NCI-H69 (cell line): Measurements from ENCODE around the gene ANKMY2.
"Not testable (repeated sequence)": the region's sequence is repeated elsewhere in the genome, so short reads cannot be mapped to it uniquely, and the experiment has no call there.

Experiments
- DNase-seq: peaks from one replicate; lab custom pipeline; 2025; lab: John Stamatoyannopoulos, UW

Gene ANKMY2

DNA sequence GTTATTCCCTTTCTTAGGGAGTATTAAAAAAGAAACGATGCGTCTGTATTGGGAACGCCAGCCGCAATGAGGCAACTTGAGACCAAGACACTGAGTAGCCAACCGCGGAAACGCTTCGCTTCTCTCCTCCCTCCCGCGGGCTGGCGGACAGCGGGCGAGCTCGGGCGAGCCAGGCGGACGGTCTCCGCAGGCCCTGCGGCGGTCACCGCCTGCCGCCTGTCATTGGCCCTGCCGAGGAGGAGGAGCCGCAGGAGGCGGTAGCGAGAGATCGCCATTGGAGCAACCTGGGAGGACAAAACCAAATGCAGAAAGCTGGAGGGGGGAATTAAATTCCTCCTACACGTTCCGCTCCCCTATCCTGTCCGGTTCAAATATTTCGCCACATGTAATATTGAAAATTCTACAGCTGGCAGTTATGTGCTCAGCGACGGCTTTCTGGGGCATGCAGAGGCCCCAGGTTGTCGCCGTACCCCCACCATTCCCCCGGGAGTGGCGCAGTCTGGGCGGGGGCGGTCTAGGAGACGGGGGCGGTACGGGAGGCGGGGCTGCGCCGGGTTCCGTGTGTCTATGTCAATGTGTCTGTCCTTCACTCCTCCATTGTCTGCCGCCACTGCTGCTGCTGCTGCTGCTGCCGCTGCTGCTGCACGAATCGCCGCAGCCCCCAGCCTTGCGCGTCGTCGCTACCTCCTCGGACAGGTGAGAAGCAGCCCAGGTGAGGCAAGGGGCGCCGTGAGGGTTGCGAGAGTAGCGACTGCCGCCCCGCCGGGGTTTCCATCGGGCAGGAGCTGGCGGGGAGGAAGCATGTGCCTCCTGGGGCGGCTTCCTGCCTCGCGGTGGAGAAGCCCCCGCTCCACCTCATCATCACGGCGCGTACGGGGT, at the start of gene ANKMY2, which contains the start of gene BZW2:
ANKMY2 (minus strand) TSS at position 162 of the 879 bp plus-strand sequence. CDS start 181 bp downstream, outside the sequence.
BZW2 (plus strand) TSS at position 589 of the 879 bp plus-strand sequence. CDS start 19,263 bp downstream, outside the sequence.
- peak; percentile 99 for DNase-seq

DNA sequence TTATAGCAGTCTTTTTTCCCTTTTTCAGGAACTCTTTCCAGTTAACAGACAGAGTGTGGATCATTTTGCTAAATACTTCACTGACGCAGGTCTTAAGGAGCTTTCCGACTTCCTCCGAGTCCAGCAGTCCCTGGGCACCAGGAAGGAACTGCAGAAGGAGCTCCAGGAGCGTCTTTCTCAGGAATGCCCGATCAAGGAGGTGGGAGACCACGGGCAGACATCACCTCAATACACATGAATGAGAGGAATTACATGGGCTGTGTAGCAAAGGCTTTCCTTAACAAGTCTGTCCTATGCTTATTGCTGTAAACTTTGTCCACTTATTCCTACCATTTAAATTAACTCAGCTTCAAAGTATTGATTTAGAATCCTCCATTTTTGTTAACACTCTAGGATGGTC, 49.3 kb upstream of the ANKMY2 start:
- DNase-seq, result no peak

DNA sequence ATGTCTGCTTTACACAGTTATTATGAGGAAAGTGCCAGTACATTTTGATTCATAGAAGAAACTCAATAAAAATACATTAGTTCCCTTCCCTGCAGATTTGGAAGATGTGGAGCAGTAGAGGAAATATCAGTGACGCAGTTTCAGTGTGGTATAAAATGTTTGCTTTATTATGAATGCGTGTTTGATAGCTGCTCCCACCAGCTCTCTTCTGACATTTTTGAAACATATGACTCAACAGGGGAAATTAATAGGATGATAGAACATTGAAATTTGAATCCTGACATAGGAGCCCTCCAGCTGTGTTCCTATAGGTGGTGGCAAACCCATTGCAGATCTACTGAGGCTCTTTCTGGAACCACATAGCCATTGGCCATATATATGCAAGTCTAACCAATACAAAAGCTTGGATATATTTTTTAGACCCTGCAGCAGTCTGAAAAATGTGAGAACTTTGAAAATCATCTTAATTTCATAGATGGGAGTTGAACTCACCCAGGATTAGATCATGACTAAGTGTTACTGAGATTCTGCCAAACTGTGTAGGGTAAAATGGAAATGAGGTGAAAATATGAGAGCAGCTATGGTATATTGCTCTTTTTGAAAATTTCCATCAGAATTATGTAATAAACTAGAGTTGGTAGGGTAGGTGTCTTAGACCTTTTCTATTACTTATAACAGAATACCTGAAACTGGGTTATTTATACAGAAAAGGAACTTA, 48.2 kb upstream of the ANKMY2 start:
- DNase-seq, result no peak

DNA sequence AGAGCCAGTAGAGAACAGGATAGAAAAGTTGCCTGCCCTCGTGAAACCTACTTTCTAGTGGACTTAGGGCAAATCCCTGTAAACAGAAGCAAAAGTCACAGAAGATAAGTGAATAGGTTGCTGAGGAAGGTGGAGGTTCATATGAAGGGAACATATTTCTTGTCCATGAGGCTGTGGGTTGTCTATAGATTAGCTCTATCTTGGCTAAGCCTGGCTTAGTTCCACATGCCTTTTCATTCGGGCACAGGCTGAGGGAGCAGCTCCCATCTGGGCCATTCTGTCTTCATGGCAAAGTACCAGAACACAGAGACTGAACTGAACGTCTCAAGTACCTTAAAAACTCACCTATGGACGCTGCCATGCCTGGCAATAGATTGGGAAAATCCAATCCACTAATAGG, 45.7 kb upstream of the ANKMY2 start:
- DNase-seq, result no peak

DNA sequence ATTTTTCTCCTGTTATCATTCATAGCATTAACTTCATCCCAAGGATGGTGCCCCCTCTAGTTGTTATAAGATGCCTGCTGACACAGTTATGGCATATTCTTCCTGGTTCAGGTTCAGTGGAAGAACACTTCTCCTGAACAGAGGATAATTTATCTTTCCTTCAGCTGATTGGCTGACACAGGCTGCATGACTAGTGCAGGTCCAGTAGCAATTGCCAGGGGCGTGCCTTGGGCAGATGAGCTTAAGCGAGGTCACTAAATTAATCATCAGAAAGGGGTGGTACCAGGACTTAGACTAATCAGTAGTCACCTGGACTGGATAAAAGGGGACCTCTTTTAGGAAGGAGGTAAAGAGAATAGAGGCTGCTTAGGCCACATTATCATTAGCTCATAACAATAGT, 42.7 kb upstream of the ANKMY2 start:
- peak; percentile 49 for DNase-seq

DNA sequence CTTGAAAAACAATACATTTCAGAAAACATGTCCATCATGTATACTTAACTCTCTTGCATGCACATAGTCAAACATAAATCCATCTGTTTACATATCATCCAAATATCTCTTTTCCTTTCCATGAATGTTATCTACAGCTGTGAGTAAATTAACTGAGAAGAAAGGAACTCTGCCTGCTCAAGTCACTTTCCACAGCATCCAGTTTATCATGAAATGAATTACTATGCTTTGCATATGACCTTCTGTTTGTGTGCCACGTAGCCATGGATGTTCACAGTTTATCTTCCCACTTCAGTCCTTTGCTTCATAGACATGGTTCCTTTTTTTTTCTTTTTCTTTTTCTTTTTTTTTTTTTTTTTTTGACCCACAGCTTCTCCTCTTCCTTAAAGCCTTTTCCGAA, 40.0 kb upstream of the ANKMY2 start:
- DNase-seq, result no peak

DNA sequence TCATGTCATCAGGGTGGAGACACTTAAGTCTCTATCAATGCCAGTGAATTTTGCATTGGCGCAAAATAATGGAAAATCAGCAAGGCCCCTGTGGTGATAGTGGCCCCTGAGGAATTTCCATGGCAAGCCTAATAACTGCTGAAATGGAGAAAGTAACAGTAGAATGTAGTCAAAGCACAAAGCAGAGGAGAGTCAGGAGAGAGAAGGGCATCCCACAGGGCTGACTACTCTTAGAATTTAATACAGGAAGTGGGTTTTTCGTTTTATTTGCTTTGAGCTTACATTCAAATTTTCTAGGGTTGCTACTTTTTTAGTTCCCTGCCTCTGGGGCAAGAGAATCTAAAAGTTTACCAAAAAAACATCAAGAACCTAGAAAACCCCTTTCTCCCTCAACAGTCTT, 39.4 kb upstream of the ANKMY2 start:
- no peak for DNase-seq

DNA sequence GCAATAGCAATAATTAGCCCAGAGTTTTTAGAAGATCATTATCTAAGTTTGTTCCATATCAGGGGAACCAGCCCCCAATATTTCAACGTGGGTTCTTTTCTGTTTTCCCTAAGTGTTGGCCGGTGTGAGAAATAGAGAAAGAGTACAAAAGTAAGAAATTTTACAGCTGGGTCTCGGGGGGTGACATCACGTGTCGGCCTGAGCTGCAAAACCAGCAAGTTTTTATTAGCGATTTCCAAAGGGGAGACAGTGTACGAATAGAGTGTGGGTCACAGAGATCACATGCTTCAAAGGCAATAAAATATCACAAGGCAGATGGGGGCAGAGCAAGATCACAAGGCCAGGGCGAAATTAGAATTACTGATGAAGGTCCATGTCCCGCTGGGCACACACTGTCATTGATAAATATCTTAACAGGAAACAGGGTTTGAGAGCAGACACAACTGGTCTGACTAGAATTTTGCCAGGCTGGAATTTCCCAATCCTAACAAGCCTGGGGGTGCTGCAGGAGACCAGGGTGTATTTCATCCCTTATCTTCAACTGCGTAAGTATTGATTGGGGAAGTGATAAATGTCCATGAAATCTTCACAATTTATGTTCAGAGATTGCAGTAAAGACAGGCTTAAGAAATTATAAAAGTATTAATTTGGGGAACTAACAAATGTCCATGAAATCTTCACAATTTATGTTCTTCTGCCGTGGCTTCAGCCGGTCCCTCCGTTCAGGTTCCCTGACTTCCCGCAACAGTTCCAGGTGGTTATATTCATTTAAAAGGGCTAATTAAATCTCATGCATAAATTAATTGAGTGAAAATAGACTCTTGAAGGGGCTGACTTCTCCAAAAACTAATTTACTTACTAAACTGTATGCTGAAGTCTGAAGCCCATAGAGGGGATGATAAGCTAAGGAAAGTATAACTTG, 33.4 kb upstream of the ANKMY2 start:
- not testable (repeated sequence) for DNase-seq

DNA sequence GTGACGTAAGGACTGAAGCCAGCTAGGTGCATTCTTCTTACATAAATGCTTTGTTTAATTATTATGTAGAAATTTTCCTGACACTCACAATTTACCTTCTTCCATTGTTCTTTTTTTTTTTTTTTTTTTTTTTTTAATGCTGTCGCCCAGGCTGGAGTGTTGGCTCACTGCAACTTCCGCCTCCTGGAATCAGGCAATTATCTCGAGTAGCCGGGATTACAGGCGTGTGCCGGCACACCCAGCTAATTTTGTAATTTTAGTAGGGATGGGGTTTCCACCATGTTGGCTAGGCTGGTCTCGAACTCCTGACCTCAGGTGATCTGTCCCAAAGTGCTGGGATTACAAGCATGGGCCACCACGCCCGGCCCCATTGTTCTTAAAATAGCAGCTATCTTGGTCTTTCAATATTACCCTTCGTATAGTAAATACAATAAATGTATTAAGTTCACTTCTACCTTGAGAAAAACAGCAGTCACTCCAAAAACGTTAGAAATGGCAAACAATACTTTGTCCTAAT, 32.5 kb upstream of the ANKMY2 start:
- no peak for DNase-seq

DNA sequence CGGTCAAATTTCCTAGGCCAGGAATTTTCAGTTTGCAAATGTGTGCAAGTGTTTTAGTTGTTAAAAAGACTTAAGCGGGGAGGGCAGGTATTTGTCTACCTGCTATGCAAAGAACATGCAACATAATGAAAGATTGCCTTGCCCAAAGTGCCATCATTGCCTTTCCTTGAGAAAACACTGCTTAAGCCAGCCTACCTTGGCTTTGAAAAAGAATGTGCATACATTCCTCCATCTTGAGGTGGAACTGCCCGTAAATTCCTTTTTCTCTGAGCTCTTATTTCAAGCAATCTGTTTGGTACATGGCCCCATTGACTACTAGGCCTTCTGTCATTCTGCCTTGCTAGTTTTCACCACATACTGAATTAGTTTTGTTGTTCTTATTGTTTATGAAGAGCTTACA, 29.7 kb upstream of the ANKMY2 start:
- no peak for DNase-seq

DNA sequence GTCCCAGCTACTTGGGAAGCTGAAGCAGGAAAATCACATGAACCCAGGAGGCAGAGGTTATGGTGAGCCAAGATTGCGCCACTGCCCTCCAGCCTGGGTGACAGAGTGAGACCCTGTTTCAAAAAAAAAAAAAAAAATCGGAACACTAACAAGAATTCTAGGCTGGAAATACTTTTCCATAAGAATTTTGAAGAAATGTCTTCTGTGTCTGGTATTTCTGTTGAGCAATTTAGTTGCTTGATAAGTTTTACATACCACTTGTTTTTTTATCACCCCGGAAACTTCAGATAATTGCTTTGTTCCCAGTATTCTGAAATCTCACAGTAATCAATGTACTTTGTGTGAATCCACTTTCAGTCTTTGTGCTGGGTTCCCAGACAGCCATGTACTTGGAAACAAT, 26.3 kb upstream of the ANKMY2 start:
- no peak for DNase-seq

DNA sequence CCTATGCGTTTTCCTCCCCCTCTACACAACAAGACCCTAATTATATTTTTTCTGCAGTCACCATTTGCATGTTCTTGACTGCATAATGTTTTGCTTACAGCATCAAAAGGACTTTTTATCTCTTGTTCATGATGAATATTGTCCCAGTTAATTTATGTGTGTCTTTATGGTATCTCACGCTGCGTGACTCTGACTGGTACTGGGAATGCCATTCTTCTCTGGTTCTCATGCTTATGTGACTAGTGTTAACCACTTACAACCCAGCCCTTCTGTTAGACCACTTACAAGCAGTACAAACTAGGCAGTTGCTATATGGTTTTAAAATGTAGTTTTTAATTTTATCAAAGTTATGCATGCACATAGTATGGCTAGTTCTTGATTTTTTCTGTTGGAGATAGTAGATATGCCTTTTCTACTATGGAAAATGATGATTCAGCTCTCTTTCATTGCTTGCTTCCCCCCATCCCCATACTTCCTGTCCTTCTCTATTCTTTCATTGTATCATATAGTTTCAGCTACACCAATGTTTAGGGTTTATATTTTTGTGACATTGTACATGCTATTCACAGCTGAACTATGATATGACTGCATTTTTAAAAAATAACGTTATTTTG, 25.3 kb upstream of the ANKMY2 start:
- DNase-seq, result no peak

DNA sequence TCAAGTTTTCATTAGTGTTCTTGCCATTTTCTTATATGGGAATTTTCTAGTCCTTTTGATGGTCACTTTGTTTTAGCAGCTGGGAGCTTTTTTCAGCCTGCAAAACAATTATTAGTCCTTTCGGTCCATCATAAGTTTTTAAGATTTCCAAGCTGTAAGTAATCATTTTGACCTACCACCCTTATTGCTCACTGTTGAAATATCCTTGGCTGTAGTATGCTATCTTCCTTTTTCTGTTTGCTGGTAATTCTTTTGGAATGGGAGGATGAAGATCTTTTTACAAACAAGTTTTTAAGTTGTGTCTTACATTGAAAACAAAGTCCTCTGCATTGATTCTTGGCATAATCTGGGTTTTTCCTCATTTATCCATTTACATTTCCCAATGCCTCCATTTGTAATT, 24.5 kb upstream of the ANKMY2 start:
- no peak for DNase-seq

DNA sequence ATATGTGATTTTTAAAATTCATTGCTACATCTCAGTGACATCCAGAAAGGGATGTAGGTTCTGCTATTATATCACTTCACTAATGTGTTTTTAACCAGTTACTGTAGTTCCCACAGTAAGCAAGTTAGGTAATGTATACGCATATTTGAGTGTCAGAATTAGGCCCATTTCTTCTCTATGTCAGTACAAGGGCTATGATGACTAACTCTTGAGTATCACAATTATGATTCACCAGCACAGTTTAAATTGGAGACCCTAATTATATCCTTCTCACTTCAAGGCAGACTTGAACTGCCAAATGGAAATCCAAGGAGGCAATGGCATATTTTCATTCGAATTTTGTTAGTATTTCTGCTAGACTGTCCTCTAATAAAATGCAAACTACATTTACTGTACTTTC, 24.0 kb upstream of the ANKMY2 start:
- peak; percentile 35 for DNase-seq

DNA sequence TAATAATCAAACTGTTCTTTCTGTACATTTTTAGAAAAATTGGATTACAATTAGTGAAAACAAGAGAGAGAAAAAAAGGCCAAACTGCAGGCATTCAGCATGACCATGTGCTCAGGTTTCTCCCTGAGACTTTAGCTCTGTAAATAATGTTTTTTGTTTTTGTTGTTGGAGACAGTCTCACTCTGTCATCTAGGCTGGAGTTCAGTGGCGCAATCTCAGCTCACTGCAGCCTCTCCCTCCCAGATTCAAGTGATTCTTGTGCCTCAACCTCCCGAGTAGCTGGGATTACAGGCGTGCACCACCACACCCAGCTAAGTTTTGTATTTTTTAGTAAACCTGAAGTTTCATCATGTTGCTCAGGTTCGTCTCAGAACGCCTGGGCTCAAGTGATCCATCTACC, 23.4 kb upstream of the ANKMY2 start:
- DNase-seq, result no peak

DNA sequence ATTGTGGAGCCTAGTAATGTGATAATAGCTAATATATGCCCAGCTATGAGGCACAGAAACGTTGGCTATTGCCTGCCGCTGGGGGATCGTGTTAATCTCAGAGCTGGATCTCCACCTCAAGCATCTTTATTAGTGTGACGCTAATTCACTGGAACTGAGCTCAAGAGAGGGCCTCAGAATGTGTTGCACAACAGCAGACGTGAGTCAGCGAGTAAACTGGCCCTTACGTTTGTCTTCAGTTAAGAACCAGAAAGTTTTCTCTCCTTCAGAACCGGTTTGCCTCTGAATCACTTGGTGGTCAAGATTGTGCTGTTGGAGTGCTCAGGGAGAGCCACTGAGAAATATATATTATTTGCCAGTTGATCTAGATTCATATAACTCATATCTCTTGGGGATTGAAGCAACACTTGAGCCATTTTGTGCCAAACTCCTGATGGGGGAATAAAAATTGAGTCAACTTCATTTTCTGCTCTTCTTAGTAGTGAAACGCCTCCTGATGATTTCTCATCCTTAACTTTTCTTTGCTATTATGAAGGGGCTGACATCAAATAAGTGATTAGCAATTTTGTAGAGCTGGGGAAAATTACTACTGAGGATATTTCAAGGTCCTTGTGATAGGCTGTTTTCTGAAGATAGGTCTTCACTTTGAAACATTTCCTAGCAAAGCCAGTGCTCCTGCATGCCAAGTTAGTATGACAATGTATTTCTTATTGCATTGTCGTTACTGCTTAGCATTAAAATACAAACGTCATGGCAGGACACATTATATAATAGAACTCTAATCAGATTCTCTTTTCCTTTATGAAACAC, 22.7 kb upstream of the ANKMY2 start:
- no peak for DNase-seq

DNA sequence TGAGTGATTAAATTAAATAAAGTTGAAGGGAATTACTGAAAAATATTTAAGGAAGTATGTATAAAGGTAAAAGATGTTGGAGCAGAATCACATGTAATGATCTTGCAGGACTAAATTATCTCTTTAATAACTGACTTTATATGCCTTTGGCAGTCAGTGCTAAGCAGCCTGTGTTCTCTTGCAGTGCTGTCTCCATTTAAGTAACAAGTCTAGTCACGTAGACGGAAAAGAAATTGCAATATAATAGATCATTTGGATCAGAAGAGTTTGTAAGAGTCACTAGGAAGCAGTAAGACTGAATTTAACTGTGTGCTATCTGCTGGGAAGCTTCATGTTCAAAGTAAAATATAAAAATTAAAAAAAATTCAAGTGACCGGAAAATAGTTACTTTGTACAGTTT, 21.8 kb upstream of the ANKMY2 start:
- no peak for DNase-seq

DNA sequence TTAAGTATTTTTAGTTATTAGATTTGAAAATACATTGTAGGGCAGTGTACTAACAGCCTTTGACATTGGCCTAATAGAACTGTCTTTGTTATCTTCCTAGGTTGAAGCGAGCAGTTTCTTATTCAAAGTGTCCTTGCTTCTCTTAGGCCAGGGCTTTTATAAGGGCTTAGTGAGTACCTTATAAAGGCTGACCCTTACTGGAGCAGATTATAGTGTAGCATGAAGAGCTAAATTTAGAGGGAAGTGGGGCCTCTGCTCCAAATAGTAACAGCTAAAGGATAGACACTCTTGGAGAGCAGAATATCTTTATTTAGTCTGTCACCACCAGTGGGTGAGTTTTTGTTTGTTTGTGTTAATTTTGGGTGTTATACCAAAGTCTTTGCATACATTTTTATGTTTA, 16.4 kb upstream of the ANKMY2 start:
- DNase-seq, result no peak

DNA sequence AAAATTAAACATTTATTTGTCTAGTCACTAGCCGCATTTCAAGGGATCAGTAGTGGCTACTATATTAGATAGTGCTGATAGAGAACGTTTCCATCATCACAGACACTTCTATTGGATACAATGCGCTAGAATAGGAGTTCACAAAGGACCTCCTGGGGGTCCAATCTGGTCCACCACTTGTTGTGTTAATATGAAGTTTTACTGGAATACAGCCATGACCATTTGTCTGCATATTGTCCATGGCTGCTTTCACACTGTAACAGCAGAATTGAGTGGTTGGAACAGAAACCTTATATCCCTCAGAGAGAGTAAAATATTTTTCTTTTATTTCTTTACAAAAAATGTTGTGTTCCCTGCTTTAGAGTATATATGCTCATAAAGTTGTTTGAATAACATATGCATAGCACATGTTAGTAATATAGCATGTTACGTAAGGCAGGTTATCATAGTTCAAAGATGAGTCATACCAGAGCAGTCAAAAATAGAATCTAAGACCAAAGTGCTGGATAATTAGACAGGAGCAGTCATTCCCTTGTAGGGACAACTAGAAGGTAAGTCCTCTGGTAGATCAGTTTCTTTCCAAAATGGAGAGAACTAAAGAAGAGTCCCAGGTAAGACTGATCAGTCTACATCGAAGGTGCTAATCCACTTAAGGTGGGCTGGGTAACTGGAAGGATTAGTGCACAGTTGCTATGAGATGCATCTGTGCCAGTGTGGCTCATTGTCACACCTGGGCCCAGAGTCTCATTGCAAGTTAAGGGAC, 15.3 kb upstream of the ANKMY2 start:
- peak; percentile 47 for DNase-seq
